ENCODE data around the gene CACNA1E.

The CACNA1E gene

GRCh38 chr1:181803421-181803820 is 320.1 kb downstream of the CACNA1E start:
- no peak overlapping the region for H3K4me3 ChIP-seq (ENCODE audit: low read length, poor library complexity, severe bottlenecking)
- no peaks in the 10 kb centered on the region for H3K9me3 ChIP-seq (ENCODE audit: insufficient read depth, low read depth, low read length)
- no peaks in the 10 kb centered on the region for H3K27me3 ChIP-seq (ENCODE audit: insufficient read depth, low read length, poor library complexity, severe bottlenecking)
- H2AFZ ChIP-seq (ENCODE audit: low read length), result no peak overlapping the region
- H3K36me3 ChIP-seq (ENCODE audit: insufficient read depth, low read length), result no peaks in the 10 kb centered on the region
- H3K4me1 ChIP-seq (ENCODE audit: insufficient read depth, low read length, poor library complexity, severe bottlenecking), result no peaks in the 10 kb centered on the region
- H3K79me2 ChIP-seq (ENCODE audit: insufficient read depth, low read length), result no peaks in the 10 kb centered on the region
- TF ChIP-seq EZH2phosphoT487 (IDR thresholded peaks at IDR 0.05; ENCODE audit: borderline replicate concordance) (no peak), CTCF (conservative IDR thresholded peaks at IDR 0.05; ENCODE audit: low read length) (no peak)
- no peaks in the 10 kb centered on the region for H3K9me2 ChIP-seq (replicated peaks; ENCODE audit: low read depth, low read length)
- H3K4me2 ChIP-seq (ENCODE audit: low read depth, low read length, poor library complexity, severe bottlenecking), result no peak overlapping the region
- no peaks in the 10 kb centered on the region for H4K20me1 ChIP-seq (ENCODE audit: insufficient read depth, low read length, poor library complexity, severe bottlenecking)
- H3K9ac ChIP-seq (ENCODE audit: low read depth, low read length, poor library complexity, severe bottlenecking), result no peak overlapping the region
- H3F3A ChIP-seq (ENCODE audit: low read depth), result no peaks in the 10 kb centered on the region

GRCh38 chr1:181804989-181805388 is 321.7 kb downstream of the CACNA1E start:
- no peaks in the 10 kb centered on the region for H4K20me1 ChIP-seq (ENCODE audit: insufficient read depth, low read length, poor library complexity, severe bottlenecking)
- H3K36me3 ChIP-seq (ENCODE audit: insufficient read depth, low read length), result no peaks in the 10 kb centered on the region
- H3K27me3 ChIP-seq (ENCODE audit: insufficient read depth, low read length, poor library complexity, severe bottlenecking), result no peaks in the 10 kb centered on the region
- H3K9me2 ChIP-seq (replicated peaks; ENCODE audit: low read depth, low read length), result no peaks in the 10 kb centered on the region
- no peaks in the 10 kb centered on the region for H3K9me3 ChIP-seq (ENCODE audit: insufficient read depth, low read depth, low read length)
- no peak overlapping the region for H3K4me3 ChIP-seq (ENCODE audit: low read length, poor library complexity, severe bottlenecking)
- H2AFZ ChIP-seq (ENCODE audit: low read length), result no peak overlapping the region
- TF ChIP-seq CTCF (conservative IDR thresholded peaks at IDR 0.05; ENCODE audit: low read length) (no peak), EZH2phosphoT487 (IDR thresholded peaks at IDR 0.05; ENCODE audit: borderline replicate concordance) (no peak)
- H3K9ac ChIP-seq (ENCODE audit: low read depth, low read length, poor library complexity, severe bottlenecking), result no peak overlapping the region
- H3F3A ChIP-seq (ENCODE audit: low read depth), result no peaks in the 10 kb centered on the region
- H3K4me2 ChIP-seq (ENCODE audit: low read depth, low read length, poor library complexity, severe bottlenecking), result no peak overlapping the region
- no peaks in the 10 kb centered on the region for H3K4me1 ChIP-seq (ENCODE audit: insufficient read depth, low read length, poor library complexity, severe bottlenecking)
- no peaks in the 10 kb centered on the region for H3K79me2 ChIP-seq (ENCODE audit: insufficient read depth, low read length)

GRCh38 chr1:181806746-181807145 is 323.4 kb downstream of the CACNA1E start:
- no peak overlapping the region for H3K9ac ChIP-seq (ENCODE audit: low read depth, low read length, poor library complexity, severe bottlenecking)
- H3K9me3 ChIP-seq (ENCODE audit: insufficient read depth, low read depth, low read length), result no peaks in the 10 kb centered on the region
- no peaks in the 10 kb centered on the region for H4K20me1 ChIP-seq (ENCODE audit: insufficient read depth, low read length, poor library complexity, severe bottlenecking)
- no peaks in the 10 kb centered on the region for H3K9me2 ChIP-seq (replicated peaks; ENCODE audit: low read depth, low read length)
- no peaks in the 10 kb centered on the region for H3F3A ChIP-seq (ENCODE audit: low read depth)
- H3K27me3 ChIP-seq (ENCODE audit: insufficient read depth, low read length, poor library complexity, severe bottlenecking), result no peaks in the 10 kb centered on the region
- no peak overlapping the region for H3K4me3 ChIP-seq (ENCODE audit: low read length, poor library complexity, severe bottlenecking)
- no peak overlapping the region for H2AFZ ChIP-seq (ENCODE audit: low read length)
- H3K36me3 ChIP-seq (ENCODE audit: insufficient read depth, low read length), result no peaks in the 10 kb centered on the region
- H3K4me1 ChIP-seq (ENCODE audit: insufficient read depth, low read length, poor library complexity, severe bottlenecking), result no peaks in the 10 kb centered on the region
- TF ChIP-seq CTCF (conservative IDR thresholded peaks at IDR 0.05; ENCODE audit: low read length) (no peak), EZH2phosphoT487 (IDR thresholded peaks at IDR 0.05; ENCODE audit: borderline replicate concordance) (no peak)
- H3K4me2 ChIP-seq (ENCODE audit: low read depth, low read length, poor library complexity, severe bottlenecking), result no peak overlapping the region
- H3K79me2 ChIP-seq (ENCODE audit: insufficient read depth, low read length), result no peaks in the 10 kb centered on the region

All from Loucy (cell line).